SHP77 treated with DMSO at 0.1 percent for 48 hours (cell line): Measurements from ENCODE around the gene GATA5.

ENCODE experiments used
- DNase-seq: peaks from one replicate; lab custom pipeline; 2025; lab: John Stamatoyannopoulos, UW

The GATA5 gene

DNA sequence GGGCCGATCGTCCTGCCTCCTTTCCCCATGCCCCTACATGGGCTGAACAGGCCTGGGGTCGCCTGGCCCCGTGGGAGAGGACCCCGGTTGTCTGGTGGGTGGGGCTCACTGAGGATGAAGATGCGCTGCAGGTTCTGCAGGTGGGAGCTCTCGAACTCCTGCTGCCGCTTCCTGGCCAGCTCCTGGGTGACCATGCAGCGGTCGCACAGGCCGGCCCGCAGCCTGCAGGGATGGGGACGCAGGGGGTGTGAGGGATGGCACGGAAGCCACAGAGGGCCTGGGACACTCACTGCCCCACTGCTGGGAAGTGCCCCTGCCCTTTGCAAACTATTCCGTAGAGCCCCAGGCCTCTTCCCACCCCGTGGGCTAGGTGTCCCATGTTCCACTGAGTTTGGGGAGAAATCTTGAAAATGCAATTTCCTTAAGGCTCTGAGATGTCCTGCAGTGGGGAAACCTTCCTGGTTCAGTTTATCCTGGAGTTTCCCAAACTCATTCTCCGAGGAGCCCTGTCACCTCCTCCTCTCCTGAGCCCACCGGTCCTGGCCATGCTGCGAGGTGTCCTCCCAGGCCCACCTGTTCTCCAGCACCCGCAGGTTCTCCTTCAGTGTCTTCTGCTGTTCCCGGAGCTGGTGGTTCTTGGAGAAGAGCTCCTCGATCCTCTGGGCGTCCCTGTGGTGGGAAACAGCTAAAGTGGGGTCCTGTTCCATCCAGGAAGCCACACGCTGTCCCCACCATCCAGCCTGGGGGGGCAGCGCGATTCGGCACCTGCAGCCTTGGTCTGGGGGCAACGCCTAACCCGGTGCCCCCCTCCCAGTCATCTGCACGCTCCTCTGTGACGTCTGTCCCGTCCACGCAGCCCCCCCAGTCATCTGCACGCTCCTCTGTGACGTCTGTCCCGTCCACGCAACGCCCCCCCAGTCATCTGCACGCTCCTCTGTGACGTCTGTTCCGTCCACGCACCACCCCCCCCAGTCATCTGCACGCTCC, 58.9 kb downstream of the GATA5 start:
- no peak for DNase-seq

DNA sequence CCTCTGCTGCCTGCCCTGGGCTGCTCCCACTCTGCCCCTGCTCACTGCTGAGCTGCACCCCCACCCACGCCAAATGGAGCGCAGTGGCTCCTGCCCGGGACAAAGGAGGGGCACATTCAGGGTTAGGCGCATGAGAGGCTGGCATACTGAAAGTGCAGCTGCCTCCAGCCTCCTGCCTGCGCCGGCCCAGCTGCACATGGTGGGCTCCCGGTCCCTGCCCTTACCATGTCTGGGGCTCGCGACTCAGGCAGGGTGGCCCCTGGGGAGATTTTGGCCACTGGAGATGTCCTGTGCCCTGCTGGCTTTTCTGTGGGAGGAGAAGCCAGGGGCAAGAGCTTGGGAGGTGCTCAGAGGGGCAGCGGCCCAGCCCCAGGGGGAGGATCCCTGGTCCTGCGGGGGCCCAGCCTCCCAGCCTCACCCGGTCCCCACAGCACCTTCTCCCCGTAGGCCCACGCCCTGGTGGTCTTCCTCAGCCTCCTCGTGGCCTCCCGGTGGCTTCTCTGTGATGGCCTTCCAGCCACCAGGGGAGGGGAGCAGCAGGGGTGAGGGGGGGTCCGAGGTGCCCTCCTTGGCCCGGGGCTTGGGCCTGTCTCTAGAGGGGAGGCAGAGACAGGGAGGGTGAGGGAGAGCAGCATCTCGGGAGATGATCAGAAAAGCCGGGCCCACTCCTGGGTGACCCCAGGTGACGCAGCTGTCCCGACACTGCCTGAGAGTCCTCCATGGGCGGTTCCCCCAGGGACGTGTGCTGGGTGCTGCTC, 60.3 kb downstream of the GATA5 start:
- no peak for DNase-seq

DNA sequence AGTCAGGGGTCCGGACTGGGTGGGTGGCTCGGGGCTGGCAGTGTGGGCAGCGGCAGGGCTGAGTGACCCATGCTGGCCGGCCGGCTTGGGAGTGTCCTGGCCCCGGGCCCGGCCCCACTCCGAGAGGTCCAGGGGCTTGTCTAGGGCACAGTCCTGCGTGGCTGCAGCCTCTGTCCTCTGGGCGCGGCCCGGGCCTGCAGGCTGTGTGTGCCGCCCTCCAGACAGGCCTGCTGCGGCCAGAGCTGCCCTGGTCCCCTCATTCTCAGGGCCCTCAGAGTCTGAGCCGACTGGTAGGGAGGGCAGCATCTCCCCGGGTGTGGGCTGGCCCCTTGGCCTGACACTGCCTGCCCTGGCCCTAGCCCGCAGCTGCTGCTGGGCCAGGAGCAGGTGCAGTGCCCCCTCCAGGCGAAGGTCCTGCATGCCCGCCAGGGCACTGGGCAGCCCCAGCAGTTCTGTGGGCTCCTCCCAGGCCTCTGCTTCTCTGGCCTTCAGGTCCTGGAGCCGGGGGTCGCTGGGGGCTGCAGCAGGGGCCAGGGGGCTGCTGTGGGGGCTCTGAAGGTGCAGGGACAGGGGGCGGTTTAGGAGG, 61.8 kb downstream of the GATA5 start:
- peak; percentile 48 for DNase-seq
